HepG2 (cell line): Measurements from ENCODE around the gene OSR1. TPM values are rescaled to one million over a fixed set of nuclear protein-coding genes. Genes with fewer than 3 reads are reported as not detected.

Source experiments
- JUND ChIP-seq: sonication (generic); formaldehyde crosslinking; IDR thresholded peaks from 2 replicates; pipeline ENCODE4 v1.8.0; 2022; ENCODE audit warnings: mild to moderate bottlenecking, missing genetic modification reagents
- NR3C1 ChIP-seq: sonication (generic); formaldehyde crosslinking; IDR thresholded peaks from 2 replicates; pipeline ENCODE4 v1.4.0; 2020; ENCODE audit warnings: missing genetic modification reagents
- RORA ChIP-seq: sonication (generic); formaldehyde crosslinking; IDR thresholded peaks from 2 replicates; pipeline ENCODE4 v1.5.0; 2020; ENCODE audit warnings: mild to moderate bottlenecking, missing genetic modification reagents, moderate library complexity
- ZKSCAN8 ChIP-seq: IDR thresholded peaks from 2 replicates; pipeline ENCODE4 v1.6.1; 2016; ENCODE audit warnings: borderline replicate concordance, missing genetic modification reagents, missing compliant biosample characterization
- ZNF124 ChIP-seq: sonication (generic); formaldehyde crosslinking; IDR thresholded peaks from 2 replicates; pipeline ENCODE4 v1.4.0; 2020; ENCODE audit warnings: missing genetic modification reagents
- ZNF569 ChIP-seq: sonication (generic); formaldehyde crosslinking; IDR thresholded peaks from 2 replicates; pipeline ENCODE4 v1.5.0; 2020; ENCODE audit warnings: mild to moderate bottlenecking, missing genetic modification reagents, moderate library complexity, borderline replicate concordance
- ZNF644 ChIP-seq: IDR thresholded peaks from 2 replicates; pipeline ENCODE4 v1.6.1; 2016; ENCODE audit warnings: low read depth
- ZNF768 ChIP-seq: sonication (generic); formaldehyde crosslinking; IDR thresholded peaks from 2 replicates; pipeline ENCODE4 v1.4.0; 2020; ENCODE audit warnings: missing genetic modification reagents
- polyA plus RNA-seq, 8 experiments: library from polyadenylated mRNA; depleted of rRNA in 3 of 8; stranded (reverse) in 7 of 8; unstranded in 1 of 8; fragments of >200 nt; fragmentation: Illumina TruSeq in 4 of 8; extraction: Trizol in 4 of 8; gene quantifications; 2 replicates each; pipeline versions ENCODE4 v1.2.1 to v1.2.3, GENCODE V29; 2011 to 2016; ENCODE audit warnings: low read depth in 4 of 8, missing spikeins in 1 of 8, mixed read lengths in 1 of 8; ENCODE audit not compliant: insufficient read depth in 1 of 8
- total RNA-seq, 5 experiments: library from RNA; depleted of rRNA; stranded (reverse); fragments of >200 nt; fragmentation: Illumina TruSeq; extraction: Trizol; gene quantifications; 2 replicates each; pipeline ENCODE4 v1.2.3, GENCODE V29; 2016; ENCODE audit warnings: low read depth in 1 of 5
- TF ChIP-seq, protein P1 (sequence below): sonication (generic); formaldehyde crosslinking; IDR thresholded peaks from 2 replicates; pipeline ENCODE4 v1.5.0; 2020; ENCODE audit warnings: mild to moderate bottlenecking, missing genetic modification reagents
- TF ChIP-seq, protein P2 (sequence below): sonication (generic); formaldehyde crosslinking; IDR thresholded peaks from 2 replicates; pipeline ENCODE4 v1.4.0; 2020; ENCODE audit warnings: missing genetic modification reagents, mild to moderate bottlenecking, borderline replicate concordance
- TF ChIP-seq, protein P3 (sequence below): sonication (generic); formaldehyde crosslinking; IDR thresholded peaks from 2 replicates; pipeline ENCODE4 v1.4.0; 2020; ENCODE audit warnings: missing genetic modification reagents, borderline replicate concordance
- TF ChIP-seq, protein P4 (sequence below), 2 experiments: IDR thresholded peaks; 2 replicates each; pipeline ENCODE4 v1.6.1; 2011 to 2012; ENCODE audit warnings: low read length in 2 of 2, borderline replicate concordance in 1 of 2, low read depth in 1 of 2, mild to moderate bottlenecking in 1 of 2, moderate library complexity in 1 of 2
- TF ChIP-seq, protein P5 (sequence below): sonication (generic); formaldehyde crosslinking; IDR thresholded peaks from 2 replicates; pipeline ENCODE4 v1.5.0; 2020; ENCODE audit warnings: mild to moderate bottlenecking, low read depth, missing genetic modification reagents, borderline replicate concordance

Gene OSR1
- total and polyA plus RNA-seq, 2 of the 13 experiments (the other 11 are each of a cell fraction or from before 2014, with no cell fraction given), result 0.63 to 1.1 TPM

DNA sequence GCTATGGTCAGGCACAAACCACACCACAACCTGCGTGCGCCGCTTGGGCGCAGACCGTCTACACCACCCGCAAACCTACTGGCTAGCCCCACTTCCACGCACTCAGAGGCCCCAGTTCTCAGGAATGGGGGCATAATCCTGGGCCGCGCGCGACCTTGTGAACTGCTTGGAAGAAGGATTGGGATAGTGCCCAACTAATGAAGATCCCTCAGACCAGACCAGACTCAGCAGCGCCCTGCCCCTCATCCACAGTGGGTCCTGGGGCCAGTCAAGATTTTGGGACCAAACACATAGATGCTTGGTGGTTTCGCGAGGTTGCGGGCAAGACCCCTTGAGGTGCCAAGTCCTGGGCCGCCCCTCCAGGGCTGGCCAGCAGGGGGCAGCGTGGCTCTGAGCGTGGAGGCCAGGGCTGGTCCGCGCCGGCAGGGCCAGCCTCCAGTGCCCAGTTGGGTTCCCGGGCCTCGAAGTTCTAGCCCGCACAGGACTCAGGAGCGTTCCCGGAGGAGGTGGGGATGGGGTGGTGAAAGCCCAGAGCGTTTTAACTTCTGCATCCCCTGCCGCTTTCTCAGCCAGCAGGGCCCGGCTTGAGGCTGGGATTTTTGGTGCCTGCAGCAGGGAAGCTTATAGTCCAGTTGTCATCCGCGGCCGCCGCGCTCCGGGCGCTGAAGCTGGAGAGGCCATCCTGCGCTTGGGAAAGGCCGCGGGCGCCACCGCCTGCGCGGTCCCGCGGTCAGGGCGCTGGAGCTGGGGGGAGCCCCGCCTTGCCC lies 8.3 kb downstream of the OSR1 start (continued):
- TF ChIP-seq ZNF124 (CRISPR knock-in tag) (no peak), JUND (CRISPR knock-in tag) (no peak), ZKSCAN8 (CRISPR knock-in tag) (no peak), ZNF768 (CRISPR knock-in tag) (peak; percentile 57), ZNF644 (no peak), ZNF569 (CRISPR knock-in tag) (no peak), RORA (CRISPR knock-in tag) (no peak), NR3C1 (CRISPR knock-in tag) (no peak)
- TF ChIP-seq, protein P1, sequence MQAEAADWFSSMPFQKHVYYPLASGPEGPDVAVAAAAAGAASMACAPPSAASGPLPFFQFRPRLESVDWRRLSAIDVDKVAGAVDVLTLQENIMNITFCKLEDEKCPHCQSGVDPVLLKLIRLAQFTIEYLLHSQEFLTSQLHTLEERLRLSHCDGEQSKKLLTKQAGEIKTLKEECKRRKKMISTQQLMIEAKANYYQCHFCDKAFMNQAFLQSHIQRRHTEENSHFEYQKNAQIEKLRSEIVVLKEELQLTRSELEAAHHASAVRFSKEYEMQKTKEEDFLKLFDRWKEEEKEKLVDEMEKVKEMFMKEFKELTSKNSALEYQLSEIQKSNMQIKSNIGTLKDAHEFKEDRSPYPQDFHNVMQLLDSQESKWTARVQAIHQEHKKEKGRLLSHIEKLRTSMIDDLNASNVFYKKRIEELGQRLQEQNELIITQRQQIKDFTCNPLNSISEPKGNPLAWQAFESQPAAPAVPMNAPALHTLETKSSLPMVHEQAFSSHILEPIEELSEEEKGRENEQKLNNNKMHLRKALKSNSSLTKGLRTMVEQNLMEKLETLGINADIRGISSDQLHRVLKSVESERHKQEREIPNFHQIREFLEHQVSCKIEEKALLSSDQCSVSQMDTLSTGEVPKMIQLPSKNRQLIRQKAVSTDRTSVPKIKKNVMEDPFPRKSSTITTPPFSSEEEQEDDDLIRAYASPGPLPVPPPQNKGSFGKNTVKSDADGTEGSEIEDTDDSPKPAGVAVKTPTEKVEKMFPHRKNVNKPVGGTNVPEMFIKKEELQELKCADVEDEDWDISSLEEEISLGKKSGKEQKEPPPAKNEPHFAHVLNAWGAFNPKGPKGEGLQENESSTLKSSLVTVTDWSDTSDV (CRISPR knock-in tag), result no peak
- TF ChIP-seq, protein P2, sequence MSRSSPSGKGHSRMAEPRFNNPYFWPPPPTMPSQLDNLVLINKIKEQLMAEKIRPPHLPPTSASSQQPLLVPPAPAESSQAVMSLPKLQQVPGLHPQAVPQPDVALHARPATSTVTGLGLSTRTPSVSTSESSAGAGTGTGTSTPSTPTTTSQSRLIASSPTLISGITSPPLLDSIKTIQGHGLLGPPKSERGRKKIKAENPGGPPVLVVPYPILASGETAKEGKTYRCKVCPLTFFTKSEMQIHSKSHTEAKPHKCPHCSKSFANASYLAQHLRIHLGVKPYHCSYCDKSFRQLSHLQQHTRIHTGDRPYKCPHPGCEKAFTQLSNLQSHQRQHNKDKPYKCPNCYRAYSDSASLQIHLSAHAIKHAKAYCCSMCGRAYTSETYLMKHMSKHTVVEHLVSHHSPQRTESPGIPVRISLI, result no peak
- TF ChIP-seq, protein P3, sequence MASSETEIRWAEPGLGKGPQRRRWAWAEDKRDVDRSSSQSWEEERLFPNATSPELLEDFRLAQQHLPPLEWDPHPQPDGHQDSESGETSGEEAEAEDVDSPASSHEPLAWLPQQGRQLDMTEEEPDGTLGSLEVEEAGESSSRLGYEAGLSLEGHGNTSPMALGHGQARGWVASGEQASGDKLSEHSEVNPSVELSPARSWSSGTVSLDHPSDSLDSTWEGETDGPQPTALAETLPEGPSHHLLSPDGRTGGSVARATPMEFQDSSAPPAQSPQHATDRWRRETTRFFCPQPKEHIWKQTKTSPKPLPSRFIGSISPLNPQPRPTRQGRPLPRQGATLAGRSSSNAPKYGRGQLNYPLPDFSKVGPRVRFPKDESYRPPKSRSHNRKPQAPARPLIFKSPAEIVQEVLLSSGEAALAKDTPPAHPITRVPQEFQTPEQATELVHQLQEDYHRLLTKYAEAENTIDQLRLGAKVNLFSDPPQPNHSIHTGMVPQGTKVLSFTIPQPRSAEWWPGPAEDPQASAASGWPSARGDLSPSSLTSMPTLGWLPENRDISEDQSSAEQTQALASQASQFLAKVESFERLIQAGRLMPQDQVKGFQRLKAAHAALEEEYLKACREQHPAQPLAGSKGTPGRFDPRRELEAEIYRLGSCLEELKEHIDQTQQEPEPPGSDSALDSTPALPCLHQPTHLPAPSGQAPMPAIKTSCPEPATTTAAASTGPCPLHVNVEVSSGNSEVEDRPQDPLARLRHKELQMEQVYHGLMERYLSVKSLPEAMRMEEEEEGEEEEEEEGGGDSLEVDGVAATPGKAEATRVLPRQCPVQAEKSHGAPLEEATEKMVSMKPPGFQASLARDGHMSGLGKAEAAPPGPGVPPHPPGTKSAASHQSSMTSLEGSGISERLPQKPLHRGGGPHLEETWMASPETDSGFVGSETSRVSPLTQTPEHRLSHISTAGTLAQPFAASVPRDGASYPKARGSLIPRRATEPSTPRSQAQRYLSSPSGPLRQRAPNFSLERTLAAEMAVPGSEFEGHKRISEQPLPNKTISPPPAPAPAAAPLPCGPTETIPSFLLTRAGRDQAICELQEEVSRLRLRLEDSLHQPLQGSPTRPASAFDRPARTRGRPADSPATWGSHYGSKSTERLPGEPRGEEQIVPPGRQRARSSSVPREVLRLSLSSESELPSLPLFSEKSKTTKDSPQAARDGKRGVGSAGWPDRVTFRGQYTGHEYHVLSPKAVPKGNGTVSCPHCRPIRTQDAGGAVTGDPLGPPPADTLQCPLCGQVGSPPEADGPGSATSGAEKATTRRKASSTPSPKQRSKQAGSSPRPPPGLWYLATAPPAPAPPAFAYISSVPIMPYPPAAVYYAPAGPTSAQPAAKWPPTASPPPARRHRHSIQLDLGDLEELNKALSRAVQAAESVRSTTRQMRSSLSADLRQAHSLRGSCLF, result no peak
- TF ChIP-seq, protein P4, sequence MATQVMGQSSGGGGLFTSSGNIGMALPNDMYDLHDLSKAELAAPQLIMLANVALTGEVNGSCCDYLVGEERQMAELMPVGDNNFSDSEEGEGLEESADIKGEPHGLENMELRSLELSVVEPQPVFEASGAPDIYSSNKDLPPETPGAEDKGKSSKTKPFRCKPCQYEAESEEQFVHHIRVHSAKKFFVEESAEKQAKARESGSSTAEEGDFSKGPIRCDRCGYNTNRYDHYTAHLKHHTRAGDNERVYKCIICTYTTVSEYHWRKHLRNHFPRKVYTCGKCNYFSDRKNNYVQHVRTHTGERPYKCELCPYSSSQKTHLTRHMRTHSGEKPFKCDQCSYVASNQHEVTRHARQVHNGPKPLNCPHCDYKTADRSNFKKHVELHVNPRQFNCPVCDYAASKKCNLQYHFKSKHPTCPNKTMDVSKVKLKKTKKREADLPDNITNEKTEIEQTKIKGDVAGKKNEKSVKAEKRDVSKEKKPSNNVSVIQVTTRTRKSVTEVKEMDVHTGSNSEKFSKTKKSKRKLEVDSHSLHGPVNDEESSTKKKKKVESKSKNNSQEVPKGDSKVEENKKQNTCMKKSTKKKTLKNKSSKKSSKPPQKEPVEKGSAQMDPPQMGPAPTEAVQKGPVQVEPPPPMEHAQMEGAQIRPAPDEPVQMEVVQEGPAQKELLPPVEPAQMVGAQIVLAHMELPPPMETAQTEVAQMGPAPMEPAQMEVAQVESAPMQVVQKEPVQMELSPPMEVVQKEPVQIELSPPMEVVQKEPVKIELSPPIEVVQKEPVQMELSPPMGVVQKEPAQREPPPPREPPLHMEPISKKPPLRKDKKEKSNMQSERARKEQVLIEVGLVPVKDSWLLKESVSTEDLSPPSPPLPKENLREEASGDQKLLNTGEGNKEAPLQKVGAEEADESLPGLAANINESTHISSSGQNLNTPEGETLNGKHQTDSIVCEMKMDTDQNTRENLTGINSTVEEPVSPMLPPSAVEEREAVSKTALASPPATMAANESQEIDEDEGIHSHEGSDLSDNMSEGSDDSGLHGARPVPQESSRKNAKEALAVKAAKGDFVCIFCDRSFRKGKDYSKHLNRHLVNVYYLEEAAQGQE (IDR thresholded peaks at IDR 0.05; ENCODE audit: borderline replicate concordance in 1 of 2, low read depth in 1 of 2, low read length in 2 of 2), result no peak
- TF ChIP-seq, protein P5, sequence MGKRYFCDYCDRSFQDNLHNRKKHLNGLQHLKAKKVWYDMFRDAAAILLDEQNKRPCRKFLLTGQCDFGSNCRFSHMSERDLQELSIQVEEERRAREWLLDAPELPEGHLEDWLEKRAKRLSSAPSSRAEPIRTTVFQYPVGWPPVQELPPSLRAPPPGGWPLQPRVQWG (CRISPR knock-in tag), result no peak
